H9 (cell line): ENCODE results near the gene MRPL54. TPM values are rescaled to one million over a fixed set of nuclear protein-coding genes. Genes with fewer than 3 reads are reported as not detected.

Experiments used
- DNase-seq: peaks from one replicate; pipeline ENCODE4 v3.0.0-alpha.2; 2017
- H2AFZ ChIP-seq: one replicate; pipeline ENCODE4 v1.6.1; 2013; ENCODE audit warnings: mild to moderate bottlenecking, low read length, control low read depth, moderate library complexity
- H2AK5ac ChIP-seq: 2 replicates; pipeline ENCODE4 v1.6.1; 2013; ENCODE audit warnings: low read length, control low read depth, mixed read lengths; ENCODE audit not compliant: insufficient read length
- H2BK120ac ChIP-seq: one replicate; pipeline ENCODE4 v1.6.1; 2013; ENCODE audit warnings: low read depth, mild to moderate bottlenecking, low read length, control low read depth, inconsistent platforms; ENCODE audit not compliant: poor library complexity, severe bottlenecking
- H2BK12ac ChIP-seq: 2 replicates; pipeline ENCODE4 v1.6.1; 2013; ENCODE audit warnings: low read length, control low read depth, mixed read lengths, low read depth; ENCODE audit not compliant: insufficient read length
- H2BK15ac ChIP-seq: 2 replicates; pipeline ENCODE4 v1.6.1; 2013; ENCODE audit warnings: low read depth, low read length, control low read depth
- H2BK20ac ChIP-seq: one replicate; pipeline ENCODE4 v1.6.1; 2013; ENCODE audit warnings: low read depth, mild to moderate bottlenecking, low read length, control low read depth, inconsistent platforms; ENCODE audit not compliant: poor library complexity, severe bottlenecking
- H2BK5ac ChIP-seq: 2 replicates; pipeline ENCODE4 v1.6.1; 2013; ENCODE audit warnings: low read length, control low read depth, mixed read lengths; ENCODE audit not compliant: insufficient read length
- H3K14ac ChIP-seq: 2 replicates; pipeline ENCODE4 v1.6.1; 2013; ENCODE audit warnings: low read length, control low read depth; ENCODE audit not compliant: insufficient read depth
- H3K18ac ChIP-seq: 2 replicates; pipeline ENCODE4 v1.6.1; 2013; ENCODE audit warnings: low read depth, mild to moderate bottlenecking, mixed read lengths, low read length, control low read depth; ENCODE audit not compliant: insufficient read length
- H3K23ac ChIP-seq: 2 replicates; pipeline ENCODE4 v1.6.1; 2013; ENCODE audit warnings: low read length, control low read depth, mixed read lengths, low read depth; ENCODE audit not compliant: insufficient read length
- H3K23me2 ChIP-seq: 2 replicates; pipeline ENCODE4 v1.6.1; 2013; ENCODE audit warnings: low read depth, mild to moderate bottlenecking, mixed read lengths, low read length, control low read depth; ENCODE audit not compliant: insufficient read length, poor library complexity, severe bottlenecking
- H3K27ac ChIP-seq: 2 replicates; pipeline ENCODE4 v1.5.1; 2013; ENCODE audit warnings: low read length, control low read depth, mixed read lengths, low read depth; ENCODE audit not compliant: insufficient read length
- H3K27me3 ChIP-seq: 2 replicates; pipeline ENCODE4 v1.6.1; 2013; ENCODE audit warnings: low read length, control low read depth, inconsistent platforms; ENCODE audit not compliant: insufficient read depth
- H3K4ac ChIP-seq: 2 replicates; pipeline ENCODE4 v1.6.1; 2013; ENCODE audit warnings: low read depth, mild to moderate bottlenecking, control low read depth, inconsistent platforms, low read length, moderate library complexity
- H3K4me1 ChIP-seq: 2 replicates; pipeline ENCODE4 v1.6.1; 2013; ENCODE audit warnings: low read length, control low read depth, inconsistent platforms; ENCODE audit not compliant: insufficient read depth
- H3K4me2 ChIP-seq: 2 replicates; pipeline ENCODE4 v1.6.1; 2013; ENCODE audit warnings: low read length, control low read depth, mixed read lengths; ENCODE audit not compliant: insufficient read length, insufficient read depth
- H3K56ac ChIP-seq: 2 replicates; pipeline ENCODE4 v1.6.1; 2013; ENCODE audit warnings: low read depth, mild to moderate bottlenecking, mixed read lengths, low read length, control low read depth; ENCODE audit not compliant: insufficient read length
- H3K79me1 ChIP-seq: 2 replicates; pipeline ENCODE4 v1.6.1; 2013; ENCODE audit warnings: low read depth, mild to moderate bottlenecking, moderate library complexity, low read length, control low read depth, inconsistent platforms; ENCODE audit not compliant: insufficient read depth, poor library complexity, severe bottlenecking
- H3K79me2 ChIP-seq: 2 replicates; pipeline ENCODE4 v1.6.1; 2013; ENCODE audit warnings: low read length, control low read depth, inconsistent platforms; ENCODE audit not compliant: insufficient read depth
- H3K9ac ChIP-seq: 2 replicates; pipeline ENCODE4 v1.6.1; 2013; ENCODE audit warnings: low read length, control low read depth, mixed read lengths; ENCODE audit not compliant: insufficient read length; ENCODE audit errors: extremely low read depth
- H3K9me3 ChIP-seq: one replicate; pipeline ENCODE4 v1.6.1; 2013; ENCODE audit warnings: low read depth, low read length, inconsistent platforms; ENCODE audit not compliant: control insufficient read depth
- H3T11ph ChIP-seq: one replicate; pipeline ENCODE4 v1.6.1; 2013; ENCODE audit warnings: mild to moderate bottlenecking, low read length, control low read depth, inconsistent platforms
- H4K20me1 ChIP-seq: one replicate; pipeline ENCODE4 v1.6.1; 2013; ENCODE audit not compliant: control insufficient read depth, insufficient read length, insufficient read depth
- H4K5ac ChIP-seq: 2 replicates; pipeline ENCODE4 v1.6.1; 2013; ENCODE audit warnings: low read depth, mild to moderate bottlenecking, mixed read lengths, low read length, control low read depth; ENCODE audit not compliant: insufficient read length
- H4K8ac ChIP-seq: replicated peaks from 2 replicates; pipeline ENCODE4 v1.6.1; 2013; ENCODE audit warnings: low read length, control low read depth, mixed read lengths, low read depth; ENCODE audit not compliant: insufficient read length
- H4K91ac ChIP-seq: 2 replicates; pipeline ENCODE4 v1.6.1; 2013; ENCODE audit warnings: low read depth, mild to moderate bottlenecking, moderate library complexity, mixed read lengths, low read length, control low read depth; ENCODE audit not compliant: insufficient read length
- H3K27ac Mint-ChIP-seq, 3 experiments: 2 replicates in 2 of 3; 3 replicates in 1 of 3; pipeline ENCODE4 v1.8.0; 2020 to 2021; ENCODE audit warnings: mixed read lengths in 3 of 3, mild to moderate bottlenecking in 1 of 3, moderate library complexity in 1 of 3
- H3K27me3 Mint-ChIP-seq: 2 replicates; pipeline ENCODE4 v1.8.0; 2021; ENCODE audit warnings: low read depth, mild to moderate bottlenecking, moderate library complexity, mixed read lengths
- H3K36me3 Mint-ChIP-seq, 3 experiments: 2 replicates in 2 of 3; 3 replicates in 1 of 3; pipeline ENCODE4 v1.8.0; 2020 to 2021; ENCODE audit warnings: low read depth in 3 of 3, mixed read lengths in 3 of 3; ENCODE audit not compliant: insufficient read depth in 1 of 3
- H3K4me1 Mint-ChIP-seq, 2 experiments: 2 replicates each; pipeline ENCODE4 v1.8.0; 2020; ENCODE audit warnings: mixed read lengths in 2 of 2
- H3K4me3 Mint-ChIP-seq, 2 experiments: 2 replicates in 1 of 2; 3 replicates in 1 of 2; pipeline ENCODE4 v1.8.0; 2020 to 2021; ENCODE audit warnings: mild to moderate bottlenecking in 2 of 2, mixed read lengths in 2 of 2, moderate library complexity in 1 of 2
- H3K9me3 Mint-ChIP-seq, 2 experiments: 2 replicates in 1 of 2; 3 replicates in 1 of 2; pipeline ENCODE4 v1.8.0; 2020; ENCODE audit warnings: mild to moderate bottlenecking in 2 of 2, mixed read lengths in 2 of 2, moderate library complexity in 1 of 2
- CTCF ChIP-seq: fragments of 200-600 bp; sonication (generic); conservative IDR thresholded peaks from 3 replicates; pipeline ENCODE4 v1.8.0; 2021; ENCODE audit warnings: antibody characterized with exemption, mild to moderate bottlenecking
- WGBS: extraction: QIAGEN DNeasy Blood & Tissue Kit; methylation state at CpG from one replicate; pipeline ENCODE4 v1.1.7; 2013; ENCODE audit warnings: missing lambda C conversion rate, low lambda C conversion rate, mixed read lengths; ENCODE audit not compliant: insufficient read length; ENCODE audit errors: extremely low coverage; 5-methylcytosine and 5-hydroxymethylcytosine counted together
- total RNA-seq: library from RNA; stranded (reverse); gene quantifications from 2 replicates; pipeline ENCODE4 v1.2.1, GENCODE V29; 2021

The MRPL54 gene
- total RNA-seq, 1 experiment from 2014 or later, result 60.0 TPM

GRCh38 chr19:3730457-3730958 is 32.0 kb upstream of the MRPL54 start:
- TF ChIP-seq CTCF, result no peak
- Mint-ChIP-seq H3K4me3 (no peak overlapping the region), H3K9me3 (no peaks in the 10 kb centered on the region), H3K27me3 (no peaks in the 10 kb centered on the region), H3K4me1 (peaks cover 11 to 23% of the 10 kb centered on the region in 2 experiments), H3K36me3 (peaks cover 0 to 29% (median 5%) of the 10 kb centered on the region in 3 experiments; a peak in 5 of 7 replicates), H3K27ac (peak overlapping the region in 2 of 3 experiments; percentile 18 to 28; a peak in 2 of 7 replicates)
- Histone ChIP-seq H4K20me1 (no peaks in the 10 kb centered on the region), H3K23me2 (no peaks in the 10 kb centered on the region), H4K91ac (no peak overlapping the region), H3K23ac (no peak overlapping the region), H3K18ac (no peak overlapping the region), H2BK20ac (no peak overlapping the region), H2BK12ac (no peak overlapping the region), H3K9ac (no peak overlapping the region), H3K79me1 (no peaks in the 10 kb centered on the region), H4K5ac (no peak overlapping the region), H3K79me2 (no peaks in the 10 kb centered on the region), H2AFZ (no peak overlapping the region), H2BK15ac (no peak overlapping the region), H4K8ac (no peak overlapping the region), H3K9me3 (no peaks in the 10 kb centered on the region), H3K4ac (no peak overlapping the region), H2AK5ac (no peak overlapping the region), H3K56ac (no peak overlapping the region), H2BK5ac (no peak overlapping the region), H3K4me1 (no peaks in the 10 kb centered on the region), H3K27ac (no peak overlapping the region), H2BK120ac (no peak overlapping the region), H3T11ph (no peak overlapping the region), H3K4me2 (no peak overlapping the region), H3K27me3 (no peaks in the 10 kb centered on the region), H3K14ac (no peak overlapping the region)
- DNase-seq, result no peak
- no CpG with 5 or more reads among the region's 32 CpGs for whole genome bisulfite sequencing
